ENCODE results near the gene UGGT2.

Gene UGGT2

DNA sequence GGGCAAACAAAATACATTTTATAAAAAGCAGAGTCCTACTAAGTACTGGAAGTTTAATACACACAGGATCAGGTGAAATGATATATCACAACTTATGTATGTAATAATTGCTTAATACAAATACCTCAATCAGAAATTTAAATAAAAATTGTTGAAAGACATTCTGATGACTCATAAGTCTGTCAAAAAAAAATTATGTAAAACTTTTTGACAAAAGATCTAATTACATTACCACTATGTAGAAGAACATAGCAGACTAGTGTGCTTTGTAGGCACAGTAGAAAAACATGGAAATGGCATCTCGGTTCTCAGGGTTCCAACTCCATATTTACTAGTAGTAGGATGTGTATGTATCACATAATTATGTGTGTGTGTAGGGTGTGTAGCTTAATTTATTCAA lies 220.1 kb downstream of the UGGT2 start:
- TF ChIP-seq TAF1 (IDR thresholded peaks at IDR 0.05; ENCODE audit: low read depth, low read length) (no peak), PAX5 (IDR thresholded peaks at IDR 0.05; ENCODE audit: insufficient read depth, low read length, severe bottlenecking) (no peak), POLR2A (IDR thresholded peaks at IDR 0.05; ENCODE audit: low read depth, low read length) (no peak), POLR2AphosphoS5 (IDR thresholded peaks at IDR 0.05; ENCODE audit: low read depth, low read length) (no peak), SPI1 (IDR thresholded peaks at IDR 0.05; ENCODE audit: low read depth, low read length) (no peak), POU2F2 (IDR thresholded peaks at IDR 0.05; ENCODE audit: low read depth, low read length) (no peak)
- DNase-seq (ENCODE audit: insufficient read length, low spot score) (no peak), FAIRE-seq (no peak)

DNA sequence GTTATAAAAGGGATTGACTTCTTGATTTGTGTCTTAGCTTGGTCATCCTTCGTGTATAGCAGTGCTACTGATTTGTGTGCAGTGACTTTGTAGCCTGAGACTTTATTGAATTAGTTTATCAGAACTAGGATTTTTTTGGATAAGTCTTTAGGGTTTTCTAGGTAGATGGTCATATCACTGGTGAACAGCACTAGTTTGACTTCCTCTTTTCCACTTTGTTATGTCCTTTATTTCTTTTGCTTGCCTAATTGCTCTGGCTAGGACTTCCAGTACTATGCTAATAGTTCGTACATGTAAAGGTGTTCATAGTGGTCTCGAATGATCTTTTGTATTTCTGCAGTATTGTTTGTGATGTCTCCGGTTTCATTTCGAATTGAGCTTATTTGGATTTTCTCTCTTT lies 230.9 kb downstream of the UGGT2 start:
- no peak for FAIRE-seq
- TF ChIP-seq TAF1 (IDR thresholded peaks at IDR 0.05; ENCODE audit: low read depth, low read length) (no peak), SPI1 (IDR thresholded peaks at IDR 0.05; ENCODE audit: low read depth, low read length) (peak; percentile 38; the same call in 1 of the 2 replicates)
- DNase-seq (ENCODE audit: insufficient read length, low spot score), result no peak

DNA sequence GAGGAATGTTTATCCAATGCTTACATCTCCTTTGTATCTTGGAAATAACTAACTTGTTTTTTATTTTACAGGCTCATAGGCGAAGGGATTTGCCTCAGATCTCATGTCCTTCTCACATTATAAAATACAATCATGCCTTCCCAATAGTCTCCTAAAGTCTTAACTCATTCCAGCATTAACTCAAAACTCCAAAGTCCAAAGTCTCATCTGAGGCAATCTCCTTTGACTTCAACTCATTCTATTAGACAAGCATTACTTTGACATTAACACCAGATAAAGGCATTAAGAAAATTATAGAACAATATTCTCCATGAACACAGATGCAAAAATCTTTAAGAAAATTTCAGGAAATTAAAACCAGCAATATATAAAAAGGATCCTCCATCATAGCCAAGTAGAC lies 238.7 kb downstream of the UGGT2 start:
- TF ChIP-seq TAF1 (IDR thresholded peaks at IDR 0.05; ENCODE audit: low read depth, low read length), result no peak
- TF ChIP-seq POLR2A (IDR thresholded peaks at IDR 0.05; ENCODE audit: low read depth, low read length), result no peak
- TF ChIP-seq POLR2AphosphoS5 (IDR thresholded peaks at IDR 0.05; ENCODE audit: low read depth, low read length), result no peak
- no peak for TF ChIP-seq PAX5 (IDR thresholded peaks at IDR 0.05; ENCODE audit: insufficient read depth, low read length, severe bottlenecking)
- no peak for TF ChIP-seq SPI1 (IDR thresholded peaks at IDR 0.05; ENCODE audit: low read depth, low read length)
- TF ChIP-seq POU2F2 (IDR thresholded peaks at IDR 0.05; ENCODE audit: low read depth, low read length), result no peak
- DNase-seq (ENCODE audit: insufficient read length, low spot score) (no peak), FAIRE-seq (no peak)

DNA sequence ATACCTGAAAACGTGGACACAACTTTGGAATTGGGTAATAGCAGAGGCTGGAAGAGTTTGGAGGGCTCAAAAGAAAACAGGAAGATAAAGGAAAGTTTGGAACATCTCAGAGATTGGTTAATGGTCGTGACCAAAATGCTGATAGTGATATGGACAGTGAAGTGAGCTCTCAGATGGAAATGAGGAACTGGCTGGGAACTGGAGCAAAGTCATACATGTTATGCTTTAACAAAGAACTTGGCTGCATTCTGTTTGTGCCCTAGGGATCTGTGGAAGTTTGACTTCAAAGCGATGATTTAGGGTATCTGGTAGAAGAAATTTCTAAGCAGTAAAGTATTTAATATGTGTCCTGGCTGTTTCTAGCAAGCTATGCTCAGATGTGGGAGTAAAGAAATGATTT lies 240.1 kb downstream of the UGGT2 start:
- DNase-seq (ENCODE audit: insufficient read length, low spot score) (no peak), FAIRE-seq (no peak)
- 0 out of 2 replicates have a peak, but pooled peaks have one; percentile 25 for TF ChIP-seq SPI1 (IDR thresholded peaks at IDR 0.05; ENCODE audit: low read depth, low read length)
- no peak for TF ChIP-seq POLR2A (IDR thresholded peaks at IDR 0.05; ENCODE audit: low read depth, low read length)

DNA sequence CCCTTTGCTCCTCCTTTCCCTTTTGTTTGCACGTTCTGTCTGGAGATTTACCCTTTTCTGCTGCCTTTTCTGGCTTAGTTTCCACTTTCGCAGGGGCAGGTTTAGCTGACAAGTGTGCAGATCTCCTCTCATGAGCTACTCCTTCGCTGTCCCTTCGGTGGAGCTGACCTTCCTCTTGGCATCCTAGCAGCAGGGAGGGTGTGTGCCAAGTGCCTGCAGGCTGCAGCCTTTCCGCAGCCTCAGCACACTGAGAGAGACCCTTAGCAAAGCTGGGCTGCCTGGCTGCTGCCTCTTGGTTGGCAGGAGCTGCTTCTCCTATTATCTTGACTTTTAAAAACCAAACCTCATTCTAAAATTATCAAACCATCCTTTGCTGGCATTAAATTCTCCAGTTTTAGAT lies 243.8 kb downstream of the UGGT2 start:
- DNase-seq (ENCODE audit: insufficient read length, low spot score) (no peak), FAIRE-seq (no peak)
- TF ChIP-seq POLR2A (IDR thresholded peaks at IDR 0.05; ENCODE audit: low read depth, low read length) (no peak), TAF1 (IDR thresholded peaks at IDR 0.05; ENCODE audit: low read depth, low read length) (no peak)

DNA sequence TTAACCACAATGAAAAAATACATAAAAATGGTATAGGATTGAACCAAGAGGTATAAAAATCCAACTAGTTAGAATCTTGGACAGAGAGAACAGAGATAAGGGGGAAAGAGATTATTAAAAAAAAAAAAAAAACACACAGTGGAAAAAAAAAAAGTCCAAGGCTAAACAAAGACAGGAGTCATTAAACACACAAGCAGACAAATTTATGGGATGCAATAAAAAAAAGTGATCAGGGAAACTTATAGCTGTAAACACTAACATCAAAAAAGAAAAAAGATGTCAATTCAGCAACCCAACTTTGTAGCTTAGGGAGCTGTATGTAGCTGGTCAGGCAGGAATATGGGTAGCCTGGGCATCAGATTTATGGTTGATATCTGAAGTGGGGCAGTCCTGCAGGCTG lies 247.3 kb downstream of the UGGT2 start:
- DNase-seq (ENCODE audit: insufficient read length, low spot score) (no peak), FAIRE-seq (no peak)
- TF ChIP-seq POU2F2 (IDR thresholded peaks at IDR 0.05; ENCODE audit: low read depth, low read length), result no peak
- no peak for TF ChIP-seq PAX5 (IDR thresholded peaks at IDR 0.05; ENCODE audit: insufficient read depth, low read length, severe bottlenecking)
- no peak for TF ChIP-seq TAF1 (IDR thresholded peaks at IDR 0.05; ENCODE audit: low read depth, low read length)
- TF ChIP-seq SPI1 (IDR thresholded peaks at IDR 0.05; ENCODE audit: low read depth, low read length), result no peak
- TF ChIP-seq POLR2A (IDR thresholded peaks at IDR 0.05; ENCODE audit: low read depth, low read length), result no peak
- TF ChIP-seq POLR2AphosphoS5 (IDR thresholded peaks at IDR 0.05; ENCODE audit: low read depth, low read length), result no peak

DNA sequence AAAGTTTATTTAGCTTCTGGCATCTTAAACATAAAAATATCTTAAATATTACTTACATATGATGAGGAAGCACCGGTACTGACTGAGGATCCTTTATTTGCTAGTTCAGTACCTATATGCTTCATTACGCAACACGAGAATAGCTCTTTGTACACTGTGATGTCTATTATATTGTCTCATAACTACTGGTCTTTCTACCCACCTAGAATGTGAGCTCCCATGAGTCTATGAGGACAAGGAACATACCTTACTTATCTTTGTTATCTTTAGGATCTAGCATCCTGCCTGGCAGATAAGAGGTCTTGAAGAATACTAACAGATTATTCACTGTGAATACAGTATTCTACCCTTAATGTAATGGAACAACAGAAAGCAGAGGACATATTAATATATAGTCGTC lies 251.4 kb downstream of the UGGT2 start:
- FAIRE-seq, result no peak
- no peak for DNase-seq (ENCODE audit: insufficient read length, low spot score)
- TF ChIP-seq PAX5 (IDR thresholded peaks at IDR 0.05; ENCODE audit: insufficient read depth, low read length, severe bottlenecking) (no peak), TAF1 (IDR thresholded peaks at IDR 0.05; ENCODE audit: low read depth, low read length) (no peak), SPI1 (IDR thresholded peaks at IDR 0.05; ENCODE audit: low read depth, low read length) (no peak), POLR2A (IDR thresholded peaks at IDR 0.05; ENCODE audit: low read depth, low read length) (no peak), POU2F2 (IDR thresholded peaks at IDR 0.05; ENCODE audit: low read depth, low read length) (no peak), POLR2AphosphoS5 (IDR thresholded peaks at IDR 0.05; ENCODE audit: low read depth, low read length) (no peak)

DNA sequence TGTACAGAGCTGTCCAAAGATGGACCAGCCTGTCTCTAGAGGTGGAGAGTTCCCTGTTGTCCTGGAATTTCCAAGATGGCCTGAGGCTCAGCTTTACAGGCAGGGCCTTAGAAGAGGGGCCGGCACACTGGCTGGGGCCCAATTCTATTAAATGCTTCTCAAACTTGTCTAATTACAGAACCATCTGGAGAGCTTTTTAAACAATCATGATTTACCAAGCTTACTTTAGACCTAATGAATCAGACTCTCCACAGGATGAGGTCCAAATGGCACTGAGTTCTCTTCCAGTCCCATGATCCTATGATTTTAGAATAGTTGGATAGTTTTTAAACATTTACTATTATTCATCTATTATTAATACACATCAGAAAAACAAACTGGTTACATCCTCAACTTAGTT lies 252.8 kb downstream of the UGGT2 start:
- no peak for FAIRE-seq
- TF ChIP-seq POLR2AphosphoS5 (IDR thresholded peaks at IDR 0.05; ENCODE audit: low read depth, low read length), result no peak
- DNase-seq (ENCODE audit: insufficient read length, low spot score), result no peak

DNA sequence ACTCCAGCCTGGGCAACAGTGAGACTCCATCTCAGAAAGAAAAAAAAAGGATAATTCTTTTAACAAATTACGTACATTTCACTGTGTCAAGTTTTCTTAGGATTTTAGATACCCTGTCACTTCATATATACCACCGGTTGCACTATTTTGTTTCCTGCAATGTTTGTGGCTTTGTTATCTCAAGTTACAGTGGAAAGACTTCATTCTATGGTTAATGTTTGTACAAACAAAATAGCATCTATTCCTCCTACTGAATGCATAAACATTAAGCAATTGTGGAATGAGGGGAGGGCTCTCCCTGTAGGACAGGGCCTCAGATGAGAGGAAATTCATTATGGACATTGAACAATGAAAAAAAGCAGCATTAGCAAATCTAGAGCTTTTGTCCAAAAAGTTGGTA lies 256.2 kb downstream of the UGGT2 start:
- no peak for DNase-seq (ENCODE audit: insufficient read length, low spot score)
- no peak for FAIRE-seq
- TF ChIP-seq POLR2AphosphoS5 (IDR thresholded peaks at IDR 0.05; ENCODE audit: low read depth, low read length), result no peak
- no peak for TF ChIP-seq POLR2A (IDR thresholded peaks at IDR 0.05; ENCODE audit: low read depth, low read length)
- no peak for TF ChIP-seq POU2F2 (IDR thresholded peaks at IDR 0.05; ENCODE audit: low read depth, low read length)
- TF ChIP-seq PAX5 (IDR thresholded peaks at IDR 0.05; ENCODE audit: insufficient read depth, low read length, severe bottlenecking), result no peak
- TF ChIP-seq TAF1 (IDR thresholded peaks at IDR 0.05; ENCODE audit: low read depth, low read length), result no peak
- no peak for TF ChIP-seq SPI1 (IDR thresholded peaks at IDR 0.05; ENCODE audit: low read depth, low read length)

DNA sequence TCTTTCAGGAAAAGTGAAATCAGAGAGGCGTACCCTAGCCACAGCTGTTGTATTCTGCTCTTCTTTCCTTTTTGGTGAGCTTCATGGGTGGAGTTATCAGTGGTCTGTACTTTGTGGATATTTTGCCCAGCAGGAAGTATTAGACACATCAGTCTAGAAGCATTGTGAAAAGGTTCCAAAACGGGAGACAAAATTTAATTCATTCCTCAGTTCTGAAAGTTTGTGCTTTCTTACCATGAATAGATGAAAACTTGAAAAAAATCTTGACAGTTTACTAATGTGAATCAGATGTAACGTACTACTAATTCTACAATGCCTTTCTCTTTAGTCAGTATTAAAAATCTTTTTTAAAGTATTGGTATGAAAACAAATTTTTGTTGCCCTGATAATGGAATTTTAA lies 259.4 kb downstream of the UGGT2 start:
- no peak for DNase-seq (ENCODE audit: insufficient read length, low spot score)
- TF ChIP-seq TAF1 (IDR thresholded peaks at IDR 0.05; ENCODE audit: low read depth, low read length), result no peak
- no peak for TF ChIP-seq POU2F2 (IDR thresholded peaks at IDR 0.05; ENCODE audit: low read depth, low read length)
- TF ChIP-seq POLR2A (IDR thresholded peaks at IDR 0.05; ENCODE audit: low read depth, low read length), result no peak
- no peak for TF ChIP-seq POLR2AphosphoS5 (IDR thresholded peaks at IDR 0.05; ENCODE audit: low read depth, low read length)
- no peak for TF ChIP-seq PAX5 (IDR thresholded peaks at IDR 0.05; ENCODE audit: insufficient read depth, low read length, severe bottlenecking)
- no peak for TF ChIP-seq SPI1 (IDR thresholded peaks at IDR 0.05; ENCODE audit: low read depth, low read length)
- FAIRE-seq, result no peak

DNA sequence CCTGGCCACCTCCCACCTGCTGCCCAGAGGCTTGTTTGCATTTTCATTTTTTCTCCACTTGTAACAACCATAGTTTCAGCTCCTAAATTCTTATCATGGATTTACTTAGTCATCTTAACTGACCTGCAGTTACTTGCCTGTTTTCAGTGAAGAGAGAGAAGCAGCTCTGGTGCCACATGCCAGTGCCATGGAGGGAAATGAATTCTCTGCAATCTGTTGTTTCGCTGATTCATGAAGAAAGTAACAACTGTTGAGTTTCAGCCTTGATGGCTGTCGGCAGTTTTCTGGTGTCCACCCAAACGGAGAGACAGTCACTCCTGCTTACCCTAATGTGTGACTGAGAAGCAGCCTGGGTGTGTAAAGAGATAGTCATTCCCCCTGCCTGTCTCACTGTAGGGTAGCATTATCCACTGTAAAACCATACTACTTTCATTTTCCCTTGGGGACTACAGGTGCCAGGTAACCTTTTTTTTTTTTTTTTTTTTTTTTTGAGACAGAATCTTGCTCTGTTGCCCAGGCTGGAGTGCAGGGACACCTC lies 260.1 kb downstream of the UGGT2 start:
- FAIRE-seq (no peak), DNase-seq (ENCODE audit: insufficient read length, low spot score) (no peak)
- TF ChIP-seq PAX5 (IDR thresholded peaks at IDR 0.05; ENCODE audit: insufficient read depth, low read length, severe bottlenecking), result no peak
- no peak for TF ChIP-seq SPI1 (IDR thresholded peaks at IDR 0.05; ENCODE audit: low read depth, low read length)
- no peak for TF ChIP-seq POU2F2 (IDR thresholded peaks at IDR 0.05; ENCODE audit: low read depth, low read length)
- TF ChIP-seq TAF1 (IDR thresholded peaks at IDR 0.05; ENCODE audit: low read depth, low read length), result no peak
- TF ChIP-seq POLR2AphosphoS5 (IDR thresholded peaks at IDR 0.05; ENCODE audit: low read depth, low read length), result no peak
- TF ChIP-seq POLR2A (IDR thresholded peaks at IDR 0.05; ENCODE audit: low read depth, low read length), result no peak
